HG03439 (cell line): ENCODE measurements around the gene UBE2L3.

ENCODE experiments used
- ATAC-seq: cut with Tn5 transposase; IDR thresholded peaks from one replicate; pipeline ENCODE4 v1.9.1; 2021; ENCODE audit warnings: mild to moderate bottlenecking, moderate library complexity; ENCODE audit not compliant: unreplicated experiment

UBE2L3 gene

GRCh38 chr22:21669026-21669425 is 101.5 kb downstream of the UBE2L3 start:
- no peak for ATAC-seq

DNA sequence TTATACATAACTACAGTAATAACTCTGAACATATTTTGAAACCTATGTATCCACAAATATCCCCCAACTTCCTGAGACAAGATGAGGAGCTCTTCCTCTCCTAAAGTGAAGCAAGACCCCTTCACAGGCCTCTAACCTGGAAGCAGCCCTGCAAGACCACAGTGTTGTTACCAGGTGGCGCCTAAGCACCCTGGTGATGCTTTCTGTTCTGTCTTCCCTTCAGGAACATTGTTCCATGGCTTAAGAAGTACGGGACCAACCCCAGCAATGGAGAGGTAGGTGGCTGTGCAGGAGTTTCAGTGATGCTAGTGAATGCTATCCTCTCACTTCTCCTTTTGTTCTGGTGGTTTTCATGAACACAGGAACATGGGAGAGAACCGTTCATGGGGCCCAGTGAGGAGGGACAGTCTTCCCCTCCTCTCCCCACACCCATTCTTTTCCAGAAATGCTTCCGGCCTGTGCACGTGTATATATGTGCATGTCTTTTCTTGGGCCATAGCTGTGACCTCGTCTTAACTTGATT is 104.7 kb downstream of the UBE2L3 start:
- ATAC-seq, result no peak
